ENCODE measurements around the gene SPTSSA. TPM values are rescaled to one million over a fixed set of nuclear protein-coding genes. Genes with fewer than 3 reads are reported as not detected.

The SPTSSA gene
- total and polyA plus RNA-seq, 10 of the 15 experiments (the other 5 are each of a cell fraction or from before 2014, with no cell fraction given): 9.3 to 37.7 (median 21.0) TPM

GRCh38 chr14:34460295-34460694, 1.7 kb downstream of the SPTSSA start (continued):
- TF ChIP-seq MXI1 (IDR thresholded peaks at IDR 0.05; ENCODE audit: low read depth, low read length) (no peak), RB1 (IDR thresholded peaks at IDR 0.05; ENCODE audit: borderline replicate concordance) (no peak), HDGF (IDR thresholded peaks at IDR 0.05) (no peak), EGR1 (IDR thresholded peaks at IDR 0.05; ENCODE audit: borderline replicate concordance in 1 of 2, low read depth in 2 of 2, low read length in 2 of 2) (no peak), BCLAF1 (IDR thresholded peaks at IDR 0.05) (no peak)
- TF ChIP-seq, protein P1, sequence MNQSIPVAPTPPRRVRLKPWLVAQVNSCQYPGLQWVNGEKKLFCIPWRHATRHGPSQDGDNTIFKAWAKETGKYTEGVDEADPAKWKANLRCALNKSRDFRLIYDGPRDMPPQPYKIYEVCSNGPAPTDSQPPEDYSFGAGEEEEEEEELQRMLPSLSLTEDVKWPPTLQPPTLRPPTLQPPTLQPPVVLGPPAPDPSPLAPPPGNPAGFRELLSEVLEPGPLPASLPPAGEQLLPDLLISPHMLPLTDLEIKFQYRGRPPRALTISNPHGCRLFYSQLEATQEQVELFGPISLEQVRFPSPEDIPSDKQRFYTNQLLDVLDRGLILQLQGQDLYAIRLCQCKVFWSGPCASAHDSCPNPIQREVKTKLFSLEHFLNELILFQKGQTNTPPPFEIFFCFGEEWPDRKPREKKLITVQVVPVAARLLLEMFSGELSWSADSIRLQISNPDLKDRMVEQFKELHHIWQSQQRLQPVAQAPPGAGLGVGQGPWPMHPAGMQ (IDR thresholded peaks at IDR 0.05; ENCODE audit: borderline replicate concordance): no peak

DNA sequence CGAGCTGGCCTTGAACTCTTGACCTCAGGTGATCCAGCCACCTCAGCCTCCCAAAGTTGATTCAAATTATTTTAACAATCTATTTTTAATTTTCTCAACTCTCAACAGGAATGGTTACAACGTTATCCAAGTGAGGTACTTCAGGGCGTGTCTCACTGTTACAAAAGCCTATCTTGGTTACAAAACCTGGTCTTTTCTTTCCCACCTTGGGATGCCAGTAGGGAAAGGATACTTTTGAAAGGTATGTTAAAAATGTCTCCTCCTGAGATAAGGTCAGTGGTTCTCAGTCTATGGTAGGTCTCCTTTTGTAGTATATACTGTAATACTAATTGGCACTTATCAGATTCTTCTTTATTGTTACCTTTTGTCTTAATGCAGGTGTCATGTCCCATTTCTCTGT, 4.9 kb downstream of the SPTSSA start:
- H3K27me3 ChIP-seq (replicated peaks in 1 of 2; ENCODE audit: control insufficient read depth in 2 of 2, insufficient read depth in 2 of 2, low read length in 1 of 2): no peaks in the 10 kb centered on the region
- DNase-seq (ENCODE audit: low read depth, low spot score) (no peak), FAIRE-seq (peak; percentile 52), ATAC-seq (no peak)
- H3K9me3 ChIP-seq (replicated peaks; ENCODE audit: control insufficient read depth, insufficient read depth, low read length): no peaks in the 10 kb centered on the region
- no peak overlapping the region for H3K9ac ChIP-seq (ENCODE audit: control insufficient read depth, insufficient read depth, low read length)
- no peak overlapping the region for H3K4me2 ChIP-seq (ENCODE audit: control insufficient read depth, insufficient read depth)
- POLR2A ChIA-PET: no interaction called here
- H3K79me2 ChIP-seq (ENCODE audit: control insufficient read depth, insufficient read depth, low read length): peaks cover 54% of the 10 kb centered on the region
- in situ Hi-C loops (cut with MboI): no loop called here
- CTCF ChIA-PET: no interaction called here
- H3K36me3 ChIP-seq (ENCODE audit: control insufficient read depth in 2 of 2, insufficient read depth in 2 of 2, low read length in 1 of 2): no peaks in the 10 kb centered on the region; a peak in 1 of 4 replicates
- intact Hi-C loops (cut with micrococcal nuclease; ENCODE audit: unreplicated experiment): no loop called here
- RAD21 ChIA-PET (ENCODE audit: unreplicated experiment): no interaction called here
- 64% methylated on average over 3 of the region's 3 CpGs for WGBS (ENCODE audit: insufficient coverage, insufficient replicate concordance, low lambda C conversion rate, missing lambda C conversion rate)
- no peaks in the 10 kb centered on the region for H4K20me1 ChIP-seq (ENCODE audit: control insufficient read depth, insufficient read depth)
- H3K4me3 ChIP-seq: no peak overlapping the region
- H3K27ac ChIP-seq (ENCODE audit: control insufficient read depth, insufficient read depth): no peak overlapping the region
- BruUV-seq (replicated peaks): no TSS peak
- SMC1A ChIA-PET (ENCODE audit: uncharacterized antibody, unreplicated experiment): no interaction called here
- TF ChIP-seq ETV6 (conservative IDR thresholded peaks at IDR 0.05 in 1 of 2, IDR thresholded peaks at IDR 0.05 in 1 of 2; ENCODE audit: borderline replicate concordance in 1 of 2, low read depth in 1 of 2) (no peak), MYB (IDR thresholded peaks at IDR 0.05; ENCODE audit: borderline replicate concordance, low read depth, low read length) (no peak), RB1 (IDR thresholded peaks at IDR 0.05; ENCODE audit: borderline replicate concordance) (no peak)
- no peak overlapping the region for H2AFZ ChIP-seq (ENCODE audit: control insufficient read depth, low read depth, low read length)
- H3K4me1 ChIP-seq (ENCODE audit: control insufficient read depth, insufficient read depth, low read length): no peaks in the 10 kb centered on the region
